HG02970 (cell line): Measurements from ENCODE around the gene LRP6.

Experiments
- ATAC-seq: cut with Tn5 transposase; IDR thresholded peaks from one replicate; pipeline ENCODE4 v1.9.1; 2021; ENCODE audit warnings: mild to moderate bottlenecking, moderate library complexity, moderate number of reproducible peaks; ENCODE audit not compliant: unreplicated experiment, low FRiP score

Gene LRP6

GRCh38 chr12:12086973-12087692, 179.7 kb downstream of the LRP6 start:
- ATAC-seq, result no peak

GRCh38 chr12:12086362-12086761, 180.5 kb downstream of the LRP6 start:
- no peak for ATAC-seq

GRCh38 chr12:12083688-12084087, 183.2 kb downstream of the LRP6 start:
- ATAC-seq, result no peak

GRCh38 chr12:12081836-12082497, 184.9 kb downstream of the LRP6 start:
- ATAC-seq, result no peak

- ATAC-seq, result no peak
These were observed 187.6 kb downstream of the LRP6 start for GRCh38 chr12:12079291-12079690.

- no peak for ATAC-seq
These were observed 194.6 kb downstream of the LRP6 start for GRCh38 chr12:12072064-12072760.

- no peak for ATAC-seq
These were observed 195.9 kb downstream of the LRP6 start, which contains the start of gene BCL2L14 for GRCh38 chr12:12070674-12071656. TSS of gene BCL2L14 (plus strand) at chr12:12070939. CDS start at chr12:12079306, 8,367 bp downstream.

GRCh38 chr12:12069821-12070548, 196.9 kb downstream of the LRP6 start:
- no peak for ATAC-seq

- no peak for ATAC-seq
These were observed 198.1 kb downstream of the LRP6 start for GRCh38 chr12:12068751-12069150.
